ENCODE measurements around the gene DTNA.
"Not testable (repeated sequence)": the region's sequence is repeated elsewhere in the genome, so short reads cannot be mapped to it uniquely, and the experiment has no call there.

- not testable (repeated sequence) for TF ChIP-seq TAF1 (IDR thresholded peaks at IDR 0.05; ENCODE audit: borderline replicate concordance, low read depth, low read length); POLR2AphosphoS5 (IDR thresholded peaks at IDR 0.05; ENCODE audit: low read depth, low read length)
Measured at GRCh38 chr18:34906985-34907384, 196.9 kb downstream of the DTNA start.

Measured in GM12892 (cell line).